ENCODE measurements around the gene GRIP2.

GRCh38 chr3:14448063-14448462 lies 92.1 kb downstream of the GRIP2 start:
- TF ChIP-seq, protein P1, sequence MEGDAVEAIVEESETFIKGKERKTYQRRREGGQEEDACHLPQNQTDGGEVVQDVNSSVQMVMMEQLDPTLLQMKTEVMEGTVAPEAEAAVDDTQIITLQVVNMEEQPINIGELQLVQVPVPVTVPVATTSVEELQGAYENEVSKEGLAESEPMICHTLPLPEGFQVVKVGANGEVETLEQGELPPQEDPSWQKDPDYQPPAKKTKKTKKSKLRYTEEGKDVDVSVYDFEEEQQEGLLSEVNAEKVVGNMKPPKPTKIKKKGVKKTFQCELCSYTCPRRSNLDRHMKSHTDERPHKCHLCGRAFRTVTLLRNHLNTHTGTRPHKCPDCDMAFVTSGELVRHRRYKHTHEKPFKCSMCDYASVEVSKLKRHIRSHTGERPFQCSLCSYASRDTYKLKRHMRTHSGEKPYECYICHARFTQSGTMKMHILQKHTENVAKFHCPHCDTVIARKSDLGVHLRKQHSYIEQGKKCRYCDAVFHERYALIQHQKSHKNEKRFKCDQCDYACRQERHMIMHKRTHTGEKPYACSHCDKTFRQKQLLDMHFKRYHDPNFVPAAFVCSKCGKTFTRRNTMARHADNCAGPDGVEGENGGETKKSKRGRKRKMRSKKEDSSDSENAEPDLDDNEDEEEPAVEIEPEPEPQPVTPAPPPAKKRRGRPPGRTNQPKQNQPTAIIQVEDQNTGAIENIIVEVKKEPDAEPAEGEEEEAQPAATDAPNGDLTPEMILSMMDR (IDR thresholded peaks at IDR 0.05; ENCODE audit: extremely low read depth in 1 of 2, insufficient read depth in 1 of 2, low read depth in 1 of 2, low read length in 2 of 2) = no peak
- TF ChIP-seq POLR2AphosphoS5 (IDR thresholded peaks at IDR 0.05; ENCODE audit: insufficient read depth, low read depth, low read length) (no peak), JUN (IDR thresholded peaks at IDR 0.05; ENCODE audit: borderline replicate concordance, insufficient read depth, insufficient read length, low read depth) (no peak), POLR2A (IDR thresholded peaks at IDR 0.05; ENCODE audit: low read depth, low read length) (no peak)
- TF ChIP-seq, protein P2, sequence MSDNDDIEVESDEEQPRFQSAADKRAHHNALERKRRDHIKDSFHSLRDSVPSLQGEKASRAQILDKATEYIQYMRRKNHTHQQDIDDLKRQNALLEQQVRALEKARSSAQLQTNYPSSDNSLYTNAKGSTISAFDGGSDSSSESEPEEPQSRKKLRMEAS (IDR thresholded peaks at IDR 0.05; ENCODE audit: insufficient read depth, insufficient read length) = no peak

Measured in endothelial cell of umbilical vein (primary cell).